Cardiac septum (tissue), 1 donor: ENCODE results near the gene ENKUR. TPM values are rescaled to one million over a fixed set of nuclear protein-coding genes. Genes with fewer than 3 reads are reported as not detected.
"Not testable (repeated sequence)": the region's sequence is repeated elsewhere in the genome, so short reads cannot be mapped to it uniquely, and the experiment has no call there.

Source experiments
- DNase-seq: peaks from one replicate; pipeline ENCODE4 v3.0.0-alpha.2; 2020; ENCODE audit warnings: low spot score
- intact Hi-C: fragments of 100-400 bp; cut with DNase I; formaldehyde crosslinking; loops from one replicate; pipeline ENCODE4 v1.14.0; 2022
- total RNA-seq: library from RNA; stranded (reverse); fragmentation: NEBNext Ultra II Directional; extraction: Animal tissue kit (Norgen Biotek cat#: 25700); gene quantifications from one replicate; pipeline ENCODE4 v1.2.1, GENCODE V29; 2021
- donor health status: DM: no; HTN: no; CAD: no.

The ENKUR gene
- total RNA-seq, 1 donor from 2014 or later: not detected

DNA sequence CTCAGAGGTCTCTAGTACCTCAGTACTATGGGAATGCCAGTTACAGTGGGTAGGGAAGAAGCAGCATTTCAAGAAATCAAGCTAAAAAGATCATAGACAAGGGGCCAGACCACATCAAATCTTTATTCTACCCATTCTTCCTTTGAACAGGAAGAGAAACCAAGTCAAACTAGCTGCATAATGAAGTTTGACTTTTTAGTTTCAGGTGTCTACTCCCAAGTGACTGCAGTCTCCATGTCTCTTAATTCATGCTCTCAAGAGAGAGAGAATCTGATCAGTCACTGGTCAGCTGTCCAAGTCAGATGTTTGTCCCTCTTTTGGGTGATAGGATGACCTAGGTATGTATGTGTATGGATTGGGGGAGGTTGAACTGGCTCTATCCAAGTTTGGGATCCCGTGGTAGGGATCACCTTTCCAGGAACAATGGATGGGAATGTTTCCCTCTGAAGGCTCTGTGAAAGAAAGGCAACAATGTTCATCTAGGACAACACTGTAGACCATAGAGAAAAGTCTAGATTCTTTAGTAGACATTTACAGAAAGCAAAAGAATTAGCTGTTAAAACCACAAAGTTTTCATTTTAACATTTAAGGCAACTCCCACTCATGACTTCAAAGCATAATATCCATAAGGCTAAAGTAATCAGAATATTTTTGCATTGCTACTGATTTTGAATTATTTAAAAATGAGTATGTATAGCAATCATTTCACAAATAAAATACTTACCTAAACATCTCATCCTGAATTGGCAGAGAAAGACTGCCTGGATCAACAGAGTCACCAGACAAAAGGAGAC, 33.4 kb downstream of the ENKUR start:
- DNase-seq: no peak
- intact Hi-C loops: loop anchor here (10.0 kb wide), 1 partner anchor 338 kb away; no protein-coding TSS in a partner anchor

DNA sequence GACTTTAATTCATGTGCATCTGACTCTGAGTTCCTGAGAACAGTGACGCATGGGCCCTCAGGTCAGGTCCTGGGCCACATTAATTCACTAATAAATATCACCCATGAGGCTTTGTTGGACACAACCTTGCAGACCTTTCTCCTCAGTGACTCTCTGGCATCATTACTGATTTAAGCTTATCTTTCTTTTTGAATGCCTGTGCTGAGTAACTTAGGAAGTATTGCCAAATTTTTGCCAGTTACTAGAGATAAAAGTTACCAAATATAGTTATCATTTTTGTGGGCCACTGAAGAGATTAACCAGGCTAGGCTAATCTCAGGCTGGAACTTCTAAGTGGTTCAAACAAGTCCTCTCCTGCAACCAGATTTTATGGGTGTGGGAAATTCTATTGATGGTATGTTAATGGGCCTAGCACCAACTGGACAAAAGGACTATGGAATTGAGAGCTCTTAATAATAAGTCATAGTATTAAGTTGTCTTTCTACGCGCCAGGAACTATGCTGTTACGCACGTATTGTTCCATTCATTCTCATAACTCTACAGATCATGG, 34.7 kb downstream of the ENKUR start:
- DNase-seq: no peak
- intact Hi-C loops: loop anchor here (10.0 kb wide), 1 partner anchor 336 kb away; no protein-coding TSS in a partner anchor

DNA sequence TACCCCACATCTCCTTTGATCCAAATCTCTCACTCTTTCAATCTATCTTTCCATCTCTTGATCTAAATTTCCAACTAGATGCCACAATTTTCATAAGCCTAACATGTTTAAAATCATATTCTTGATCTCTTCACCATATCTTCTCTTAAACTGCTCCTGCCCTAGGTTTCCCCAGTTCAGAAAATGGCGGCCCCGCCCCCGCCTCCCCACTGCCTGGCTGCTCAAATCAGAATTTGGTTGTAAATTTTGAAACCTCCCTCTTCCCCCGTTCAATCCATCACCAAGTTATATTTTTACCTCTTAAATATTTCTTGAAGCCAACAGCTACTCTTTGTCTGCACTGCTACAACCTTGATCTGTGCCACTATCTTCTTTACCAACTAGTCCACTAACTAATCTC, 36.3 kb downstream of the ENKUR start:
- intact Hi-C loops: loop anchor here (10.0 kb wide), 1 partner anchor 335 kb away; no protein-coding TSS in a partner anchor
- DNase-seq: no peak

DNA sequence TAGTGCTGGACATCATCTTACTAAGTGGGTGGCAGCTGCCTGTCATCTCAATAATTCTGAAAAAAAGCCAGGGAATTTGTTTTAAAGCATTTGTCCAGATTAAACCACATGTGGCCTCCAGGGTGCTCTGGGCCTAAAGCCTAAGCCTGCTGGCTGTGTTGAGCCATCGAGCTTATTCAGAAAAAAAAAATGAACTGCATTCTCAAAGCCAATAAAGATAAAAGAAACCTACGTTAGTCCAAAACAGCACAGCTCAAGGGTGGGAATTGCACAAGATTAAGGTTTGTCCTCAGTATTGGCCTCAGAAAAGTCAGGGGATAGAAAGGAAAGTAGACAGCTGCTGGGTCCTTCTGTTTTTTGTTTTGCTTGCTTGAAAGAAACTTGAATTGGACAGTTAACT, 41.0 kb downstream of the ENKUR start:
- intact Hi-C loops: no loop called here

DNA sequence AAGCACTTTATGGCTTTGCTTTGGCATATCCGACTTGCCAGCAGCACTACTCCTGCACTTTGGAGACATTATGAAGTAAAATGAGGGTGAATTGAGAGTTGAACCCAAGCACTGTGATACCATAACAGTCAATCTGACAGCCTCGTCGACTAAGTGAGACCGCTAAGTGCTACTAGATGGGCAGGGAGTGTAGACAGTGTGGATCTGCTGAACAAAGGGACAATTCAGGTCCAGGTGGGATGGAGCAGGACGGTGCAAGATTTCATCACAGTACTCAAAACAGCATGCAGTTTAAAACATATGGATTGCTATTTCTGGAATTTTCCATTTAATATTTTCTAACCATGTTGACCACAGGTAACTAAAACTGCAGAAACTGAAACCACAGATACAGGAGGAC, 42.8 kb downstream of the ENKUR start:
- intact Hi-C loops: no loop called here
- no peak for DNase-seq

More for the DNA sequence above, 41.0 kb downstream of the ENKUR start:
- DNase-seq: no peak

DNA sequence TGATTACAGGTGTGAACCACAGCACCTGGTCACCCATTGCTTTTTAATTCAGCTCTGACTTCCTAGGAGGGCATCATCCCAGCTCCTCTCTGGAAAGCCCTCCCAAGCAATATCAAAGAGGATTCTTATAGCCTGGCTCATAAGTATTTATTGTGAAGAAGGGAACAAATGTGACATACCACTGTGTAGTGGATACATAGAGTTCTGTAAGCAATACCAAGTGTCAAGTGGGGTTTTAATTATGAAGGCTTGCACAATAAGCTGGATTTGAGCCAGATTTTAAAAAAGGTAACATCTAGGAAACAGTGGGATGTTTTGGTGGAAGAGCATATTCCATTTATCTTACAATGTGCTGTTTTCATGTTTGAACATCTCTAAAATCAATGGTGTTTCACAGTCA, 44.6 kb downstream of the ENKUR start:
- DNase-seq: no peak
- intact Hi-C loops: no loop called here

DNA sequence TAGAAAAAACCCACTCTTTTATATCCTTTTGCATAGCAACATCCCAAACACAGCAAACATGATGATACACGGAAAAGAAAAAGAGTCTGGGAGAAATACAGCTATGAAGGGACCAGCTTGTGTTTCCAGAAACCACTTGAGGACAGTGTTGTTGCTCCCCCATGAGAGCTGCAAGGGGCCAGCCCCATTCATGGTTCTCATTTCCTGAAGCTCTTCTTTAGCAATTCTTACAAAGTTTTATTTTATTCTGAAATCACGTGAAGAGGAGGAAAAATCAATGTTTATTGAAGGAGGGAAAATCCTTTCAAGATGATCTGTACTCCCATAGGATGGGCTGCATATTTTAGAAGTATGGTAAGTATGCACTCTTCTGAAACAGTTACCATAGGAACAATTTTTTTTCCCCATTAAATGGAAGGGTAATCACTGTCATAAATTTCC, 46.1 kb downstream of the ENKUR start:
- intact Hi-C loops: no loop called here
- no peak for DNase-seq

DNA sequence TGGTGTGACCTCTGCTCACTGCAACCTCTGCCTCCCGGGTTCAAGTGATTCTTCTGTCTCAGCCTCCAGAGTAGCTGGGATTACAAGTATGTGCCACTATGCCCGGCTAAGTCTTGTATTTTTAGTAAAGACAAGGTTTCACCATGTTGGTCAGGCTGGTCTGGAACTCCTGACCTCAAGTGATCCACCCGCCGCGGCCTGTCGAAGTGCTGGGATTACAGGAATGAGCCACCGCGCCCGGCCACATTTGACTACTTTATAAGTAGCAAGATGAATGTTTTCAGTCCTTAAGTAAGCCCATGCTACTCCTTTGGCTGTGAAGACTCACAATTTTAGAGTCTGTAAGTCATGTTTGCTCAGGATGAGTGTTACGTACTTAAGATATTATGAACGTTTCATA, 47.0 kb downstream of the ENKUR start:
- DNase-seq, intact Hi-C loops: not testable (repeated sequence)

DNA sequence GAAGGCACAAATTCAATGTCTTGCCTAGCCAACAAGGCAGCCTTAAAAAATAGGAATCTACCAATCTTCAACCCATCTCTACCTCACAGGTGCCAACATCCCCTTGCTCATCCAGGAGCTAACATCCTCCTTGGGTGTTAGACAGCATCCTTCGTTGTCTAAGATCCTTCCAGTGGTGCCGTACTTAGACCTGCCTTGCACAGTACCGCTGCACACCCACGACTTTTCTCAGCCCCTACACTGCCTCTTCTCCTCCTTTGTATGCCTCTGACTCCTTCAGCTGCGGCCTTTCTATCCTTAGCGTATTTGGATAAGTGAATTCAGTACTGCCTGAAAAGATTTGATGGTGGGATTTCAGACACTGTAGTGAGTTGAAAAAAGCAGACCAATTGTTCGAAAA, 47.6 kb downstream of the ENKUR start:
- no peak for DNase-seq
- intact Hi-C loops: no loop called here

DNA sequence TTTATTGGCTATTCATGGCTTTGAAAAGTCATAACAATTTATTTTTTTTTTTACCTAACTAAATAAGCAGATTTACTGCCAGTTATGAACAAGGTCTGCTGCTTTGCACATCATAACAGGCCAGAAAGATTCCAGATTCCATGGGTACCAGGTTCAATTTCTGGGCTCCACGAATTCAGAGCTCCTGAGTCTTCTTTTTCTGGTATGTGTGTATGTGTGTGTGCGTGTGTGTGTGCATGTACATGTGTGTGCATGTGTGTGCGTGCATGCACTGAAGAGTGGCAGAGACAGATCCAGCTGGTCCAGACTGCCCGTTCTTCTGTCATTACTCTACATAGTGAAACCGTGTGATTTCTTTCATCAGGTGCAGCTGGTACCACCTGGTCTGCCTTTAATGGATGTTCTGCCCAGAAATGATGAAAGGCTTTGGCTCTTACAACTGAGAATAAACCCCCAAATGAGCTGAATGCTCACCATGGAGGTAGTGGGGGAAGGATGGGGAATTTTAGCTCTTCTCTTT, 48.9 kb downstream of the ENKUR start:
- intact Hi-C loops: no loop called here
- DNase-seq: no peak

DNA sequence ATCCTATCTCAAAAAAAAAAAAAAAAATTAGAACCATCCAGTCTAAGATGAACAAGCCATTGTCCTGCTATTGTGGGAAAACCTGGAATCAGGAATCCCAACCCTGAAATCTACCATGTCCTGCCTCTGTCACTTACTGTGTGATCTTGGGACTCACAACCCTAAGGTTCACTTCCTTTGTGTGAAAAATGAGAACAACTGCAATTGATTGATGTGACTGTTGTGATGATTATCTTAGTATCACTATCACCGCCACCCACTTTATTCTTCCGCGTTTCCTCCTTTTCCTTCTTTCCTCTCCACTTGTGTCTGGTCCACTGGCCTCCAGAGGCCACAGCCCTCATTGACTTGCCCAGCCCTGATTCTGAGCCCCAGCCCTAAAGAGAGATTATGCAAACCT, 50.9 kb downstream of the ENKUR start:
- intact Hi-C loops: no loop called here
- DNase-seq: no peak

DNA sequence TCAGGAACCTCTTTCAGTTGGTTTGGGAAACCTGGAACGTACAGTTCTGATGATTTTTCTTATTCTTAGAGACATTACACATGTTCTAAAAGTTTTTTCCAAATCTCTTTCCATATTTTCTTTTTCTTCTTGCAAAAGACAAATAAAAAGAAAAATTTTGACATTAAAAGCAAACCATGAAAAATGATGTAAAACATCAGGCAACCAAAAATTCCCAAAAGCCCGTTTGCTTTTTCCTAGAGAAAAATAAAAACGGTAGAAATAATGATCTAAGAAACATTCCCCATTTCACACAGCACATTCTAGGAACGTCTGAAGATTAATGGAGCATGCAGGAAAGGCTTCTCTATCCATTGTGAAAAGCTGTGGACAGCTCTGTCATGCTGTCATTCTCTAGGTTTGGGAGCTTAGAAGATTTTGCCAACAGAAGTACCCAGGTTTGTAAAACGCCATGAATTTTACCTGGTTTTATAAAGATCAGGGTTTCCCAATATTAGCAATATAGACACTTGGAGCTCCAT, 52.4 kb downstream of the ENKUR start:
- DNase-seq: no peak
- intact Hi-C loops: no loop called here

DNA sequence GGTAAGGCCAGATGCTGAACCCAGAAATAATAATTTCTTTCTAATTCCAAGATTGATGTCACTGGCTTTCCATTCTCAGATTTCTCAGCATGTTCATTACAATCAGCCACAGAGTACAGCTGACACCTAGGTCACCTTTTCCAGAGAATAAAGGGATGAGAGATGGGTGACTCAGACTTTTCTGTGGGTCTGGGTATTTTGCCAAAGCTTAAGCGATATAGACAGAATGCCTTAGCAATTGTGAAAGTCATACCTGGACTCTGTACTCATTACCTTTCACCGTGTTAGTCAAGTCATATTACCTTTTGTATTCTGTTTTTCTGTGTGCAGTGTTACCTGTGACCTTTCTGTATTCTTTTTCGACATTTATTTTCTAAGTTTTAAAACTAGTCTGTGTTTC, 53.0 kb downstream of the ENKUR start:
- intact Hi-C loops: no loop called here

DNA sequence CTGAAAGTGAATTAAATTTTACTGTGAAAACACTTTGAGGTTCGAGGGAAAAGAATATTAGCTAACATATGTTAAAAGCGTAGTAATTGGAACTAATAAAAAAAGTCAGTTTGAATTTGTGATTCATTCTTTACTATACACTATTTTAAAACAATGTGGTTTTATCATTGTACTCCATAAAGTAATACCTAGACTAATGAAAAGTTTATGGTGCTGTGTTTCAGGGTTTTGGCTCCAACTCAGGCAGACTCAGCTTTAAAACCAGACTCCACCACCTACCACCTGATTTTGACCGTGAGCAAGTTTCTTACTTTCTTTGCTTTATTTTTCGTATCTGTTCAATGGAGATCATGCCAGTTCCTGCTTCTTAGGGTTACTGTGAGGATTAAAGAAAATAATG, 54.4 kb downstream of the ENKUR start:
- intact Hi-C loops: no loop called here
- no peak for DNase-seq

More for the DNA sequence above, 53.0 kb downstream of the ENKUR start:
- DNase-seq: no peak

DNA sequence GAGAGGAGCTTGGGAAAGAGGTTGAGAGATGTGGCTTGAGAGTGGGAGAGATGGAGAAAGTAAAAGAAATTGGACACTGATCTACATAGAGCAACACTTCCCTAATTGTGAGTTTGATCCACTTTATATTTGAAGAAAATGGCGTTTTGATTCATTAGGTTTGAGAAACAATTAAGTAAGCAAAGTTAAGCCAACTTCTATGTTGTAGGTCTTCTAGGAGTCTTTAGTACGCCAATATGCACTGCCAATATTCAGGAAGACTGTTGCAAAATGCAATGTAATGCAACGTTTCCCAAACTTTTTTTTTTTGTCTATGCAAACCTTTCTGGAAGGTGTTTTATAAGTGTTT, 56.6 kb downstream of the ENKUR start:
- intact Hi-C loops: no loop called here

DNA sequence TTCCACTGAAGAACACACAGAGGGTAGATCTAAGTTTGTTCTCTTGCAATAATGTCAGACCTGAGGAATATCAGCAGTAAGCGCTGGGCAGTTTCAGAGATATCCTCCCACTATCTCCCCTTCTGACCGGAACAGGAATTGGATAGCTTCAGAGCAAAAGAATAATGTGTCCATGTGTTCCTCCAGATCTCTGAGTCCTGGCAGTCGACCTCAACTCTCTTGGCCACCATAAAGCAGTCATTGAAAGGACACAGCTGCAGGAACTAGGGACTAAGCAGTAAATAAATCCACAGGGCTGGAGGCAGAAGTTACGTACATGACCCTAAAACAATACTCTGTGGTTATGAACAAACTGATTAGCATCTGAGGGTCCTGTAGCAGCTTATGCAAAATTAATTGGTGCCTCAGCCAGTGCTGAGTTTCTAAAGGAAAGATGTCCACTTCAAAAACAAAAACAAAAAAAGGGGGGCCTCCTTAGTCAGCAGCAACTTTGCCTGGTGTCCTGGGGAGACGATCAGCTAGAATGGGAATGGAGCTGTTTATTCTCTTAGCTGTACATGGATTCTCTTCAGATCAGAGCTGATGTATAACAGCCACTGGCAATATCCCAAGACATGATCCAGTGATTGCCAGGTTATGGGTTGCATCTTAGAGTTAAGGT, 57.1 kb downstream of the ENKUR start:
- intact Hi-C loops: no loop called here
- no peak for DNase-seq

More for the DNA sequence above, 56.6 kb downstream of the ENKUR start:
- DNase-seq: no peak

DNA sequence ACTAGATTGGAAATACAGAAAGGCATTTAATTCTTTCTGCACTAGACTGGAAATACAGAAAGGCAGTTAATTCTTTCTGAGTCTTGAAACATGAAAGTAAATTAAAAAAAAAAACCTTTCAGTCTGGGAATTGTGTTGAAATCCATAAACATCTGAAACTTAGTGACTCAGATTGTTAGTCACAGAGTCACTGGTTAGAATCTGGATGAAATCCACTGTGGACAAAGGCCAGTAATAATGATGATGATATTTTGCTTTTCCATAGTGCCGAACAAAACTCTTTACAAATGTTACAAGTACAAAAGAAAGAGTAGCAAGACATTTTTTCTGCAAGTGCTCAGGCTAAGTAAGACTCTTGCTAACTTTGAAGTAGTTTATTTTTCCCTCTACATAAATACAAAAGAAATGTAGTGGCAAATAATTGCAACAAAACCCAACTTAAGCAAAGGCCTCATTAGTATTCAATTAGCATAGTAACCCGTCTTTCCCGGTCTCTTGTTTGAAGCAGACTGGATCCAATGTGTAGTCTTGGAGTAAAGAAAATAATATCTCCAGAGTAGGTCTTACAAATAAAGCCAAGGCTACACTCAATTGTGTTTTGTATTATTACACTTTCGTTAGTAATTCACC, 57.8 kb downstream of the ENKUR start:
- DNase-seq: no peak
- intact Hi-C loops: no loop called here

DNA sequence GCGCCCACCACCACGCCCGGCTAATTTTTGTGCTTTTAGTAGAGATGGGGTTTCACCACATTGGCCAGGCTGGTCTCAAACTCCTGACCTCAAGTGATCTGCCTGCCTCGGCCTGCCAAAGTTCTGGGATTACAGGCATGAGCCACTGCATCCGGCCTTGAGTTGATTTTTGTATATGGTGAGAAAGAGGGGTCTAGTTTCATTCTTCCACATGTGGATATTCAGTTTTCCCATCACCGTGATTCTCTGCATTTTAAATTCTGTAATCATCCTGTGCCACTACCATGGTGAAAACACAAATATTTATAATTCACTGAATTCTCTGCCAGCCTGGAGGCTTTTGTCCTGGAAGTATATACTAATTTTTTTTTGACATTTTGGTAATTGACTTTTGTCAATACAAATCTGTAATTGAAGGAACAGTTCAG, 58.3 kb downstream of the ENKUR start:
- intact Hi-C loops, DNase-seq: not testable (repeated sequence)

DNA sequence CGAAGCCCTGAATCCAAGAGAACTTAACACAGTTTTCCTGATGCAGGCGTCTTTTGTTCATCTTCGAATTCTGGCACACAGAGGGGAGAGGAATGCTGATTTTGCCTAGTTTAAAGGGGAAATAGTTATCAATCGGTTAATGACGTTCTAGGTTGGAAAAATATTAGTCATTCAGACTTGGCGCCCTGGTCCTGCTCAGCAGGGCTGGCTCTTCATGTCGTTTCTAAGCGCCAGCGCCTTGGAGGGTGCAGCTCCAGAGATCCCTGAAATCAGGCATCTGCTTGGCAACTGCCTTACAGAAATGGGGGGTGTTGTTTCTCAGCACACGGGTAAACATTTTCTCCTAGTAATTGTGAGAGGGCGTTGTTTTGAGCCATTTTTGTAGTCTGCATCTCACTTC, 62.3 kb downstream of the ENKUR start:
- intact Hi-C loops: loop anchor here (5.0 kb wide), 2 partner anchors 231 to 311 kb away; partner anchors contain the start of gene ARHGAP21
- no peak for DNase-seq
